IMR-90 (cell line): Measurements from ENCODE around the gene GTSE1.

ENCODE experiments used
- CTCF ChIP-seq: conservative IDR thresholded peaks from 2 replicates; pipeline ENCODE4 v1.5.1; 2012; ENCODE audit warnings: mild to moderate bottlenecking, low read depth, low read length, improper control_type of control experiment
- POLR2A ChIP-seq: IDR thresholded peaks from 2 replicates; pipeline ENCODE4 v1.6.1; 2012; ENCODE audit warnings: mild to moderate bottlenecking, low read depth, low read length
- RCOR1 ChIP-seq: IDR thresholded peaks from 2 replicates; pipeline ENCODE4 v1.6.1; 2012; ENCODE audit warnings: mild to moderate bottlenecking, low read length, improper control_type of control experiment; ENCODE audit not compliant: insufficient replicate concordance

GRCh38 chr22:46320166-46320710 is 23.6 kb downstream of the GTSE1 start:
- no peak for TF ChIP-seq POLR2A
- no peak for TF ChIP-seq CTCF
- TF ChIP-seq RCOR1: no peak
